Stimulated activated CD4-positive, alpha-beta T cell treated with anti-CD3 and anti-CD28 coated beads, TNF-alpha, amount 100 ng/mL, for 1 hour (primary cell): Measurements from ENCODE around the gene UBXN10.

ENCODE experiments used
- DNase-seq, 3 donors: peaks; one replicate each; pipeline ENCODE4 v3.0.0-alpha.2; 2020; ENCODE audit warnings: low read depth in 3 of 3, low spot score in 1 of 3

UBXN10 gene

GRCh38 chr1:20151906-20152598 is 33.8 kb upstream of the UBXN10 start:
- DNase-seq: peak; percentile 45 to 68 (median 49)

DNA sequence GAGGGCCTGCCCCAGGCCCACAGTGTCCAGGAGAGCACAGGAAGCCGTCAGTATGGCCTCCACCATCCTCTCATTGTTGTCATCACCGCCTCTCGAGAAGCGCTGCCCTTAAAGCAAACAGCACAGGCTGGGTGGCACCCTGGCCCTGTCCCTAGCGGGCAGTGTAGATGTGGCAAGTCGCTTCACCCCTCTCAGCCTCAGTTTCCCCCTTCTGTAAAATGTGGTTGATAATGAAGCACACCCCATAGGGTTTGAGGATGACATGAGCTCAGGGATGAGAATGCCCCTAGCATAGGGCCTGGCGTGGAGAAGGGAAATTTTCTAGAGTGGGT is 33.3 kb upstream of the UBXN10 start:
- no peak for DNase-seq

DNA sequence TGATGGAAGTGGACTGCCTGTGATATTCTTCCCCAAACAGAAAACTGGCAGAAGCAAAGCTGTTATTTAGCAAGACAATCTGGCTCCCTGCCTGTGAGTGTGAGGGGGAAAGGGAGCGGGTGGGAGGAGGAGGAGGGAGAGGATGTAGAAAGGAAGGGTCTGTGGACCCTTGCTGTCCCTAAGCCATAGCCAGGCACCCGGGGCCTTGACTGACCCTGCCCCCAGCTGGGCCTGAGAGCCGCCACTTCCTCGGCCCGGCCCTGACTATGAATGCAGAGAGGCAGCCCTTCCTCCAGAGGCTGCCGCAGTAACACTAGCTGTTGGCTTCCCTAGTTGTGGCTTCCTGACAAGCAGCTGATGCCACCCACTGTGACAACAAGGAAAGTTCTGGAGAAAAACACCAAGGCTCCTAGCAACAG is 32.9 kb upstream of the UBXN10 start:
- no peak for DNase-seq

DNA sequence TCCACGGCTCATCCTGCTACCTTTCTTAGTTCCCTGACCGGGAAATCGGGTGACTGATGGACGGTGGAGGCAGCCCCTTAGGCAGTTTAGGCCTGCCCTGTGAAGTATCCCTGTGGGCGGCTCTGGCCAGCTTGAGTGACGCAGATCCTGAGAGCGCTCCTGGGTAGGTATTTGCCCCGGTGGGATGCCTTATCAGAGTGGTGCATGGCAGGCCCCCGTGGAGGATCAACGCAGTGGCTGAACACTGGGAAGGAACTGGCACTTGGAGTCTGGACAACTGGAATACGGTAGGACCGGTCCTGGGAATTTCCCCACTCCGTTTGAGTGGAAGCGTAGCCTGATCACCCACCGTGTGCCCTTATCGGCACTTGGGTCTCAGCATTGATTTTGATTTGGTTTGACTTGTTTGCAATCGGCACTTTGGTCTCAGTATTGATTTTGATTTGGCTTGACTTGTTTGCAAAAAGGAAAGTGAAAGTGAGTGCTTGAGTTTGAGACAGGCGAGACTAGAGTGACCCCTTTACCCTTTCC is 31.5 kb upstream of the UBXN10 start:
- DNase-seq: no peak

- no peak for DNase-seq
Observed at GRCh38 chr1:20158358-20159070, 27.4 kb upstream of the UBXN10 start.

GRCh38 chr1:20160034-20160433 is 25.9 kb upstream of the UBXN10 start:
- DNase-seq: no peak

DNA sequence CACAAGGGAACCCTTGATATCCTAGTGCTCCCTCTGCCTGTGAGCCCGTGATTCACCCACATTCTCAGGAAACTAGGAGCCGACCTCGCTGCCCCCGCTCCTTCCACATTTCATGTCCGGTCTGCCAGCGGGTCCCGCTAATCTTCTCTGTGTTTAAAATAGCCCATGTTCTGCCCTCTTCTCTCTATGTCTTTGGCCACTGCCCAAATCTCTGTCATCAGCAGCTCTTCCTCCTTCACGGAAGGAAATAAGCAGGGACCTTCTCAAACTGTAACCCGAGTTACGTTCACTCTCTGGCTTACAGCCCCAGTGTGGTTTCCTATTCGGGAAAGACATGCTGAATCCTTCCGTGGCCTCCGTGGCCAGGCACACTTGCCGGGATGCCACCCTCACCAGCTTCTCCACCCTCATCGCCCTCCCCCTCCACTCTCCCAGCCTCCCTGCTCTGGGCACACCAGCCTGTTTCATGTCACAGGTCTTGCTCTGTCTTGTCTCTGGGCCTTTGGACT is 21.1 kb upstream of the UBXN10 start:
- DNase-seq: no peak

- DNase-seq: no peak
Observed at GRCh38 chr1:20165522-20165951, 20.4 kb upstream of the UBXN10 start.

DNA sequence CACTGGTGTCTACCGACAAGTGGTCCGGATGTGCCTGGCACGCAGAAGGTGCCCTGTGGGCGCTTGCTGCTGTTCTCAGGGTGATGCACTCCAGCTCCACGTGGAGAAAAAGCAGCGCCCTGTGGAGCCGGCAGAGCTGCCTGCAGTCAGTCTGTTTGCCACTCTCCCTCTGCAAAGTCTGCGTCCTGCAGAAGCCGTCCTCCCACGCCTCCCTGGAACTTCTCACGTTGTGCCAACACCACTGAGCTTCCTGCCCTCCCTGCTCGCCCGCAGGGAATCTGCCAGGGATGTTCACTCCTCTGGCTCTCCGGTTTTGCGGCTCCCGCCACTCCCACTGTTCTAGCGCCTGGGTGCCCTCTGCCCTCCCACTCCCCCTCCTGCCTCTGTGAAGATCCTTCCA is 19.8 kb upstream of the UBXN10 start:
- no peak for DNase-seq

- no peak for DNase-seq
Observed at GRCh38 chr1:20167126-20167525, 18.8 kb upstream of the UBXN10 start.

DNA sequence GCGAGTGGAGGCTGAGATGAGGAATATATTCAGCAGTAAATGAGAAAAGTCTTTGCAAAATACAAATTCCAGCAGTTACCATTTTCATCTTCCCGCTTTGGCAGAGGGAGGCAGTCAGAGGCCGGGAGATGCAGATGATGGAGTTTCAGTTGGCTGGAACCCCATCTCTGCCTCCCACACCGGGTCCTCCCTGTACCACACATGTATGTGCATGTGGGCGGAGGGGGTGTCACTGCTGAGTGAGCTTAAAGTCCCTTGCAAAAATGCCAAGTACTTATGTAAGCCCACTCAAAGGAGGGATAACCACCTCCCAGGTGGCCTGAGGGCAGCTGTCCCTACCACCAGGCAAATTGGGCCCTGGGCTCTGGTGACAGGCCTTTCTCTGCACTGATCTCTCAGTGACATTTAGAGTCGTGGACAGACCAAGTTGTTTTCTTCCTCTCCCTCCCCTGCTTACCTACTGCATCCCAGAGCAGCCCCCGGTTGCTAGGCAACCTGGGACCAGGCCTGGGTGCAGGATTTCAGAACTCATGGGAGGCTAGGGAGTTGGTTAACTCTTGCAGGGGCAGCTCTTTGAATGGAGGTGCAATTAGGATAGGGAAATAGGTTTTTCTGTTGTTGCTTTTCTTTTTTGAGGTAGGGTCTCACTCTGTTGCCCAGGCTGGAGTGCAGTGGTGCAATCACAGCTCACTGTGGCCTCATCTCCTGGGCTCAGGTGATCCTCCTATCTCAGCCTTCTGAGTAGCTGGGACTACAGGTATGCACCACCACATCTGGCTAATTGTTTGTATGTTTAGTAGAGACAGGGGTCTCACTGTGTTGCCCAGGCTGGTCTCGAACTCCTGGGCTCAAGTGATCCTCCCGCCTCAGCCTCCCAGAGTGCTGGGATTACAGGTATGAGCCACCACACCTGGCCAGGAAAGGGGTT is 17.1 kb upstream of the UBXN10 start:
- no peak for DNase-seq

DNA sequence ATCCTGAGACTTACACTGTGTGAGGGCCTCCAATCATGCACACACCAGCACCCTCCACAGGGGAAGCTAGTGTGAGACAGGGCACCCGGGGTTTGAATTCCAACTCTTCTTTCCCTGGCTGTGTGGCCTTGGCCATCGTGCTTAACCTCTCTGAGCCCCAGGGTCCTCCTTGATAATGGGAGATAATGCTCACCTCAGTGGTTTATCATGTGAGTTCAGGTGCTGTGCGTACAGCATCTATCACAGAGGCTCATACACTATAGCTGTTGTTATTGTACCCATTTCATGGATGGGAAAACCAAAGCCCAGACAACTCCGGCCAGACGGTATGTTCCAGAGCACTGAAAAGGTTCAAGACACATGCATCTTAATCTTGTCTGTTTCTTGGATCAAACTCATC is 16.0 kb upstream of the UBXN10 start:
- DNase-seq: no peak

DNA sequence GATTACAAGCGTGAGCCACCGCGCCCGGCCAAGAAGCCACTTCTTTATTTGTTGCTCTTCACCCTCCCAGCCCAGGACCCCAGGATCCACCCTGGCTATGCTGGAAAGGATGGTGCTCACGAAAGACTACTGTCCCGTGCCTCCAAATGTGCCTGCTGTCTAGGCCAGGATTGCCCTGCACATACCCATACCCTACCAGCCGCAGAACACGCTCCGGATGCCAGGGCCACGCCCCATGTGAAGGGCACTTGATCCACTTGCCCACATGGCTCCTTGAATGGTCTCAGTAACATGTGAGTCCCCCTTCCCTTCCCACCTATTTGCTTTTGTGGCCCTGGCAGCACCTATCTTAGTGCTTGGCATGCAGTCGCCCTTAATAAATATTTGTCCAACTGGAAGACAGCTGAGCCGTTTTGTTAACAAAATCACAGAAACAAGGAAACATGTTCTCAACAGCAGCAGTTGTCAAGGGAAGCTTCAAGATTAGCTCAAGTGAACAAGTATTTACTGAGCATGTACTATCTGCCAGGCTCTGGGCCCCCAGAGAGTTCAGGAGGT is 13.8 kb upstream of the UBXN10 start:
- no peak for DNase-seq

DNA sequence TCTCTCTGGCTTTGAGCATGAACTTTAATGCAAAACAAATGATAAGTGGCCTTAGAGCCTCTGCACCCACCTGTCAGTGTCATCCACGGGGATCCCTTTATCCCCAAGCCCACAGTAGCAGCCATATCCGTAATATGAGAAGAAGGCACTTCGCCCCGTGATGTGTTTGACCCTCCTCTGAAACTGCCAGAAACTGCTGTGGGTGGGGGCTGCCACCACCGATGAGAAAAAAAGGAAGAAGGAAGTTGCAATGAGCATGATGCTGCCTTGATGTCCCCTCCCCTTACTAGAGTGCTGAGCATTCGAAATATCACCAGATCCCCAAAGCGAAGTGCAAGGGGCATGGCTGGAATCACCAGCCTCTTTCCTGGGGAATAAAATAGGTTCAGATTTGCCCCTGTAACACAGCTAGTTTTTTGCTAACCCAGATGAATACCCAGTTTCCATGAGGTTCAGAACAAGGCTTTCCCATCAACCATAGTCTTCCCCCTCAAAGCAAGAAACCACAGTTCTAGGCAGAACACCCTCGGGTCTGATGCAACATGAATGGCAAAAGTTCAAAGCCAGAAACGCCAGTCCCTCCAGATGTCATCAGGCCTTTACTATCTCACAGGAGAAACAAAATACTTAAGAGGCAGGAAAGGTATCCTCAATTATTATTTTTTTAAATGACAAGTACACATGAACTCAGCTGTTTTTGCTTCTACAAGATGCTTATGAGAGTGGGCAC is 10.8 kb upstream of the UBXN10 start:
- no peak for DNase-seq

- DNase-seq: no peak
Observed at GRCh38 chr1:20178634-20179370, 7.1 kb upstream of the UBXN10 start.

GRCh38 chr1:20179371-20180128 is 6.3 kb upstream of the UBXN10 start:
- no peak for DNase-seq

DNA sequence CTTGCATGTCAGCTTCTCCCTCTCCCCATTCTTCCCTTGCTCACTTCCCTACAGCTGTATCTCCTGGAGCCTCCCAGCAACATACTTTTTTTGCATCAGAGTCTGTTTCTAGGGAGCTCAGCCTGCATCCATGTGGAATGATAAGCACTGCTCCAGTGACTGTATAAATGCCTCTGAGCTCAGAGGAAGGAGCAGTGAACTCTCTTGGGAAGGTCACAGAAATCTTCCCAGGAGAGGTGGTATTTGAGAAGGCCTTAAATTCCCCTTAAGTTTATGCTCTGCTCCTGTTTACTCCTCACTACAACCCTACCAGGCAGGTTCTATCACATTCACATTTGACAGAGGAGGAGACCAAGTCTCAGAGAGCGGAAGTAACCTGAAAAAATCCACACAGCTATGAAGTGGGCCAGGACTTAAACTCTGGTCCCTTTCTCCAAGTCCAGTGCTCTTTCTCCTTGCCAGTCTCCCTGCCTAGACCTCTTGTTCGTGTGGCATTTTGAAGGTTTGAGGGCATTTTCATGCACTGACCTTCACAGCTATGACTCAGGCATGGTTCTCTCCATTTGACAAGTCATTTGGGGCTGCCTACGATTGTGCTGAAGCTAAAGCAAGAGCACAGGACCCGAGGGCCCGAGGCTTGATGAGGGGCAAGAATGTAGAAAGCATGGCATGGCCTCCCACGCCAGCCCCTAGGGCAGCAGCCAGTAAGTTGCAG is 5.6 kb upstream of the UBXN10 start:
- DNase-seq: no peak

DNA sequence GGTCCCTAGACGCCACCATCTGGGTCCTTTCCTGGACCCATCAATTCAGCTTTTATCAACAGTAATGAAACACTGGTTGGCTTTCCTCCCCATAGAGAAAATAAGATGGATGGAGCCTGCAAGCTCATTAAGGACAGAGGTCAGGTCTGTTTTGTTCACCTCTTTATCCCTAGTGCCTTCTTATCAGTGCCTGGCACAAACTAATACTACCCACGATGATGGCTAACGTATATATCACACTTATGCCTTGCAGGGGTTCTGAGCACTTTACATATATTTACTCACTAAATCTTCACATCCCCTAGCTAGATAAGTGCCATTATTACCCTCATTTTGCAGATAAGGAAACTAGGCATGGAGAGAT is 5.1 kb upstream of the UBXN10 start:
- no peak for DNase-seq
